Breast epithelium (tissue), 4 donors: ENCODE data around the gene KCNQ2. TPM values are rescaled to one million over a fixed set of nuclear protein-coding genes. Genes with fewer than 3 reads are reported as not detected.

Experiments used
- DNase-seq, 2 donors: peaks; one replicate each; pipeline ENCODE4 v3.0.0-alpha.2; 2019; ENCODE audit warnings: low spot score in 2 of 2
- H3K27ac ChIP-seq, 2 donors: fragments of 200-600 bp; sonication (generic) in 1 of 2; one replicate each; pipeline ENCODE4 v1.5.1; 2016 to 2019; ENCODE audit warnings: mild to moderate bottlenecking in 1 of 2
- H3K27me3 ChIP-seq, 2 donors: fragments of 200-600 bp; sonication (generic) in 1 of 2; one replicate each; pipeline versions ENCODE4 v1.5.1 to v1.6.0; 2017 to 2019; ENCODE audit warnings: control low read depth in 1 of 2, mild to moderate bottlenecking in 1 of 2
- H3K36me3 ChIP-seq: fragments of 200-600 bp; one replicate; pipeline ENCODE4 v1.5.1; 2019
- H3K4me1 ChIP-seq, 2 donors: fragments of 200-600 bp; sonication (generic); one replicate each; pipeline ENCODE4 v1.5.1; 2016 to 2019; ENCODE audit warnings: control low read depth in 1 of 2
- H3K4me3 ChIP-seq, 3 donors: fragments of 200-600 bp; sonication (generic); 1 replicate in 2 of 3; 2 replicates in 1 of 3; pipeline ENCODE4 v1.5.1; 2016 to 2019; ENCODE audit warnings: mild to moderate bottlenecking in 3 of 3, moderate library complexity in 2 of 3
- H3K9me3 ChIP-seq, 2 donors: fragments of 200-600 bp; sonication (generic) in 1 of 2; one replicate each; pipeline ENCODE4 v1.5.1; 2016 to 2019; ENCODE audit warnings: control low read depth in 1 of 2
- CTCF ChIP-seq, 3 donors: fragments of 450-650 bp; IDR thresholded peaks; one replicate each; pipeline ENCODE4 v1.5.1; 2016 to 2017; ENCODE audit warnings: antibody characterized with exemption in 3 of 3, mild to moderate bottlenecking in 3 of 3, moderate library complexity in 3 of 3
- POLR2A ChIP-seq: fragments of 450-650 bp; IDR thresholded peaks from one replicate; pipeline ENCODE4 v1.6.1; 2016; ENCODE audit warnings: antibody characterized with exemption, mild to moderate bottlenecking, moderate library complexity
- POLR2AphosphoS5 ChIP-seq, 3 donors: sonication (generic); formaldehyde crosslinking; IDR thresholded peaks; one replicate each; pipeline ENCODE4 v1.6.1; 2017; ENCODE audit warnings: antibody characterized with exemption in 3 of 3
- intact Hi-C: fragments of 100-400 bp; cut with DNase I; formaldehyde crosslinking; loops from one replicate; pipeline ENCODE4 v1.15.1; 2023; ENCODE audit warnings: low total_unique reads
- total RNA-seq, 3 donors: library from RNA; depleted of rRNA; stranded (reverse); fragments of >200 nt; gene quantifications; one replicate each; pipeline ENCODE4 v1.1.0, GENCODE V29; 2016

Gene KCNQ2
- total RNA-seq, 3 donors from 2014 or later = not detected

GRCh38 chr20:63399596-63400375, 72.7 kb downstream of the KCNQ2 start:
- no peak overlapping the region for H3K4me3 ChIP-seq
- intact Hi-C loops = no loop called here
- H3K27me3 ChIP-seq = peaks cover 0 to 94% of the 10 kb centered on the region in 2 donors
- no peaks in the 10 kb centered on the region for H3K9me3 ChIP-seq
- H3K36me3 ChIP-seq = no peaks in the 10 kb centered on the region
- H3K4me1 ChIP-seq = no peaks in the 10 kb centered on the region
- DNase-seq = no peak
- TF ChIP-seq POLR2A (no peak), CTCF (IDR thresholded peaks at IDR 0.05) (no peak), POLR2AphosphoS5 (IDR thresholded peaks at IDR 0.05) (no peak)
- no peak overlapping the region for H3K27ac ChIP-seq

- H3K4me3 ChIP-seq = no peak overlapping the region
- DNase-seq = no peak
- no peak overlapping the region for H3K27ac ChIP-seq
- intact Hi-C loops = no loop called here
- H3K9me3 ChIP-seq = no peaks in the 10 kb centered on the region
- no peaks in the 10 kb centered on the region for H3K4me1 ChIP-seq
- TF ChIP-seq POLR2A = no peak
- no peak for TF ChIP-seq CTCF (IDR thresholded peaks at IDR 0.05)
- no peak for TF ChIP-seq POLR2AphosphoS5 (IDR thresholded peaks at IDR 0.05)
- H3K27me3 ChIP-seq = peaks cover 0 to 94% of the 10 kb centered on the region in 2 donors
- no peaks in the 10 kb centered on the region for H3K36me3 ChIP-seq
Observed at GRCh38 chr20:63398744-63399514, 73.5 kb downstream of the KCNQ2 start.

- intact Hi-C loops = no loop called here
- TF ChIP-seq CTCF (IDR thresholded peaks at IDR 0.05) (no peak), POLR2AphosphoS5 (IDR thresholded peaks at IDR 0.05) (no peak), POLR2A (no peak)
- Histone ChIP-seq H3K36me3 (no peaks in the 10 kb centered on the region), H3K27me3 (peaks cover 0 to 94% of the 10 kb centered on the region in 2 donors), H3K4me3 (no peak overlapping the region), H3K27ac (no peak overlapping the region), H3K4me1 (no peaks in the 10 kb centered on the region), H3K9me3 (no peaks in the 10 kb centered on the region)
- DNase-seq = no peak
Observed at GRCh38 chr20:63397946-63398450, 74.5 kb downstream of the KCNQ2 start.

- Histone ChIP-seq H3K4me1 (no peaks in the 10 kb centered on the region), H3K27me3 (peaks cover 0 to 91% of the 10 kb centered on the region in 2 donors), H3K27ac (no peak overlapping the region), H3K9me3 (no peaks in the 10 kb centered on the region), H3K4me3 (no peak overlapping the region), H3K36me3 (no peaks in the 10 kb centered on the region)
- no peak for DNase-seq
- TF ChIP-seq CTCF (IDR thresholded peaks at IDR 0.05) (no peak), POLR2A (no peak), POLR2AphosphoS5 (IDR thresholded peaks at IDR 0.05) (no peak)
- intact Hi-C loops = no loop called here
Observed at GRCh38 chr20:63397155-63397843, 75.2 kb downstream of the KCNQ2 start.
